Melanocyte of skin (primary cell): ENCODE data around the gene ITGA8. TPM values are rescaled to one million over a fixed set of nuclear protein-coding genes. Genes with fewer than 3 reads are reported as not detected.

Experiments used
- total RNA-seq, 2 donors: library from RNA; depleted of rRNA; stranded (reverse); fragments of >200 nt; gene quantifications; 2 replicates each; pipeline ENCODE4 v1.2.3, GENCODE V29; 2012

ITGA8 gene
- total RNA-seq, result not detected

DNA sequence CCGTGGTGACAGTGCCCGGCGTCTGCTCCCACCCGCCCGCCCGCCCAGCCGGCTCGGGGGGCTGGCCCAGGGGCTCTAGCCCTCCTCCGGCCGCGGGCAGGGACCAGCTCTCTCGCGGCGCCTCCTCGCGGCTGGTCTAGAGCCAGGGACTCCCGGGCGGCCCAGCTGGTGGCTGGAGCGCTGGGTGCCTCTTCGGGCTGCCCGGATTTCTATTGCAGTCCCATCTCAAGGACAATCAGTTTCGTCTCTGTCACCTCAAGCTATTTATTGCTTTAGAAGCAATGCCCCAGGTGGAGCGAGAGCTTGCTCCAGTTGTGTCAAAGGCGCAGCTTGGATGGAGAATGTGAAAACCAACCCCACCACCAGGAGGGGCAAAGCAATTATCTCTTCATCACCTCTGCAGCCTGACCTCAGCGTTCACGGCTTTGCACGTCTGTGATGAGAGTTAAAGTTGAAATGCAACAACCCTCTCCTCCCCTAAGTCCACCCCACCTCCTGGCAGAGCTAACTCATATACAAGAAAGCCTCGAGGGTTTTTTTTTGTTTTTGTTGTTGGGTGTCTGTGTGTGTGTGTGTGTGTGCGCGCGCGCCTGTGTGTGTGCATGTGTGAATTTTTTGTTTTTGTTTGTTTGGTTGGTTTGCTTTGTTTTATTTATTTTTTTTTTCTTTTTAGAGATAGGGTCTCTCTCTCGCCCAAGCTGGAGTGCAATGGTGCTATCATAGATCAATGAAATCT lies at the start of gene ITGA8:
ITGA8 (minus strand) TSS at position 24 of the 736 bp plus-strand sequence. CDS start 151 bp downstream, outside the sequence.

Other genes with a start within 250 kb of the ITGA8 start
- gene MINDY3, start 140.6 kb upstream of the ITGA8 start, total RNA-seq, result 10 to 100 TPM; 32.7 to 34.0 TPM